Prostate gland (tissue), 2 donors: ENCODE results near the gene MLPH.

Experiments
- POLR2A ChIP-seq: fragments of 450-650 bp; IDR thresholded peaks from one replicate; pipeline ENCODE4 v1.6.1; 2016; ENCODE audit warnings: antibody characterized with exemption, mild to moderate bottlenecking
- POLR2AphosphoS5 ChIP-seq: sonication (generic); formaldehyde crosslinking; IDR thresholded peaks from one replicate; pipeline ENCODE4 v1.6.1; 2017; ENCODE audit warnings: antibody characterized with exemption
- TF ChIP-seq, protein P1 (sequence below), 4 experiments: fragments of 200-600 bp in 2 of 4; fragments of 450-650 bp in 2 of 4; sonication (generic) in 2 of 4; IDR thresholded peaks; 1 replicate in 3 of 4; 2 replicates in 1 of 4; pipeline ENCODE4 v1.5.1; 2016 to 2019; ENCODE audit warnings: antibody characterized with exemption in 4 of 4, mild to moderate bottlenecking in 2 of 4, moderate library complexity in 2 of 4

- TF ChIP-seq, protein P1, sequence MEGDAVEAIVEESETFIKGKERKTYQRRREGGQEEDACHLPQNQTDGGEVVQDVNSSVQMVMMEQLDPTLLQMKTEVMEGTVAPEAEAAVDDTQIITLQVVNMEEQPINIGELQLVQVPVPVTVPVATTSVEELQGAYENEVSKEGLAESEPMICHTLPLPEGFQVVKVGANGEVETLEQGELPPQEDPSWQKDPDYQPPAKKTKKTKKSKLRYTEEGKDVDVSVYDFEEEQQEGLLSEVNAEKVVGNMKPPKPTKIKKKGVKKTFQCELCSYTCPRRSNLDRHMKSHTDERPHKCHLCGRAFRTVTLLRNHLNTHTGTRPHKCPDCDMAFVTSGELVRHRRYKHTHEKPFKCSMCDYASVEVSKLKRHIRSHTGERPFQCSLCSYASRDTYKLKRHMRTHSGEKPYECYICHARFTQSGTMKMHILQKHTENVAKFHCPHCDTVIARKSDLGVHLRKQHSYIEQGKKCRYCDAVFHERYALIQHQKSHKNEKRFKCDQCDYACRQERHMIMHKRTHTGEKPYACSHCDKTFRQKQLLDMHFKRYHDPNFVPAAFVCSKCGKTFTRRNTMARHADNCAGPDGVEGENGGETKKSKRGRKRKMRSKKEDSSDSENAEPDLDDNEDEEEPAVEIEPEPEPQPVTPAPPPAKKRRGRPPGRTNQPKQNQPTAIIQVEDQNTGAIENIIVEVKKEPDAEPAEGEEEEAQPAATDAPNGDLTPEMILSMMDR (IDR thresholded peaks at IDR 0.05), result no peak
- TF ChIP-seq POLR2AphosphoS5 (no peak), POLR2A (no peak)
Measured at GRCh38 chr2:237574467-237574866, 87.4 kb downstream of the MLPH start.
